ENCODE results near the gene CPS1.

Gene CPS1

GRCh38 chr2:210546424-210547208 lies 9.8 kb upstream of the CPS1 start:
- DNase-seq (ENCODE audit: low read depth), result no peak

DNA sequence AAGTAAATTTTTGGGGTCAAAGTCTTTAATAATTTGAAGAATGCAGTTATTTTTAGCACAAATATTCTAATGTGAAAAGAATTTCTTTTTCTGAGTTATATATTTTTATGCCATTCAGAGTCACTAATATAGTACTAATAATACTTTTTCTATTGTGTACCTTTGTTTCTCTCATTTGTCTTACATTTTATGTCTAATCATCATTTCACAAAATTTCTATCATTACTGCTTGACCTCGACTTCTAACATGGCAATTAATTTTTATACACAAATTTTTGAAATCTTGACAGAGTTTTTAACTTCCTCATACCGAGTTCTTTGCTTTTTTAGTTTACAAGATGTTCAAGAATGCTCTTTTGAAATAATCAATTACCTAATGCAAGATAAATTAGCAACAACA lies 8.4 kb upstream of the CPS1 start:
- DNase-seq (ENCODE audit: low read depth), result no peak

- DNase-seq (ENCODE audit: low read depth), result no peak
Measured at GRCh38 chr2:210548878-210549384, 7.5 kb upstream of the CPS1 start.

- no peak for DNase-seq (ENCODE audit: low read depth)
Measured at GRCh38 chr2:210551001-210551400, 5.4 kb upstream of the CPS1 start.

DNA sequence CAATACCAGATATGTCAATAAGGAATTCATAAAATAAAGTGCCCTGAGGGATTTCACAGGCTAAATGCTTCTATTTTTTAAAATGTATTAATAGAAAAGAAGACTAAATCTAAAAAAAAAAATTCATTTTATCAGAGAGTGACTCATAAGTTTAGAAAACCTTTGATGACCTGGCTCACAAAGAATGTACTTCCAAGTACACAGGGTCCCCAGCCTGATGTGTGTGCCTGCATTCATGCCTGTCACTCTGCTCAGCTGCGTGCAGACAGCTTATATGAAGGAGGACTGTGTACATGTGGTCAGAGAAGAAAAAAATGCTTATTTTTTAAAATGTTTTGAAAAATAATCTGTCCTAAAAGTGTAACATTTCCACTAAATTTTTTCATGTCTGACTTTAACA lies 3.0 kb upstream of the CPS1 start:
- DNase-seq (ENCODE audit: low read depth), result no peak

DNA sequence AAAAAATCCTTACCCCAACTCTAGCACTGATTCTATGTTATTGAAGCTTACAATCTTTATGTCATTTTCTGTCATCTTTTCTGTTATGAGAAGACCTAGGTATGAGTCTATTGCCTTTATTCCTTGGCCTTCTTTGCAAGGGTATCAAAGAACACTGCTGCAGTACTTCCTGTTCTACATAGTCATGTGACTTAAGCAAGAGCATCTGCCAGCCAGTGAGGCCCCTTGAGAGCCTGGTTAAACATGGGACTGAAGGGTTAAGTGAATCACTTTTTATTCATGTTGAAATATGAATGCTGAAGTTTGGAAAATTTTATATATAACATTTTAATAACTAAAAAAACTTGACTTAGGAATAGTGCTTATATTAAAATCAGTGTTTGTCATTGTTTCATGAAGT lies 844 bp upstream of the CPS1 start:
- no peak for DNase-seq (ENCODE audit: low read depth)

GRCh38 chr2:210557721-210558120 lies 1.3 kb downstream of the CPS1 start:
- DNase-seq (ENCODE audit: low read depth), result no peak

- DNase-seq (ENCODE audit: low read depth), result no peak
Measured at GRCh38 chr2:210558708-210559107, 2.3 kb downstream of the CPS1 start.

GRCh38 chr2:210559182-210559581 lies 2.8 kb downstream of the CPS1 start:
- no peak for DNase-seq (ENCODE audit: low read depth)

DNA sequence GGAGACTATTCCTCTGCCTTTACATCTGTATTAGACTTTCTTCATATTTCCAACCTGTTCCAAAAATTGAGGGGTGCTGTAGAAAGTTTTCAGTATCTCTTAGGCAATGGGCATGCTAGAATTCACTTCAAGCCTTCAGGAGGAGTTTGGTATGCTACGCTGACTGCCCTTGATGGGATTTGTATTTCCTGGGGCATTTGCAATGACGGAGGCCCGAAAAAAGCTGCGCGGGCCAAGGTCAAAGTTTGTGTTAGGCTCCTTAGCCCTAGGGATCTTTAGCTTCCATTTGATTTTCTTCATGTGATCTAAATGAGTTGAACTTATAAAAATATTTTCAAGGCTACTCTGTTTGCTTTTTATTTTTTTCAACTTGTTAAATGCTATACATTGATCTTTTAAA lies 5.1 kb downstream of the CPS1 start:
- no peak for DNase-seq (ENCODE audit: low read depth)

DNA sequence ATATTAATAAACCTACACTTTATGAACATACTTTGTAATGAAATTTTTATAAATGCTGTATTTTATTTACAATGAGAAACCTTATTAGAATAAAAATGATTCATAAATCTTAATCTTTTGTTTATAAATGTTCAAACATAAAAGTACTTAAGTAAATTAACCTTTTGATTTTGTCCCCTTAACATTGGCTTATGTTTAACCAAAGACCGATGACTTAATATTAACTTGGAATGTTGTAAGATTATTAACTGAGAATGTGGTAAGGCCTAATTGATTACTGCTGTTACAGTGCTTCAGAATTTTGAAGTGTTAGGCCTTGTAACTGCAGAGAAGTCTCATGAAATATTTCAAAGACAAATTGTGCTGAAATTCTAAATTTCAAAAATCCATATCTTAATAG lies 5.7 kb downstream of the CPS1 start:
- no peak for DNase-seq (ENCODE audit: low read depth)

DNA sequence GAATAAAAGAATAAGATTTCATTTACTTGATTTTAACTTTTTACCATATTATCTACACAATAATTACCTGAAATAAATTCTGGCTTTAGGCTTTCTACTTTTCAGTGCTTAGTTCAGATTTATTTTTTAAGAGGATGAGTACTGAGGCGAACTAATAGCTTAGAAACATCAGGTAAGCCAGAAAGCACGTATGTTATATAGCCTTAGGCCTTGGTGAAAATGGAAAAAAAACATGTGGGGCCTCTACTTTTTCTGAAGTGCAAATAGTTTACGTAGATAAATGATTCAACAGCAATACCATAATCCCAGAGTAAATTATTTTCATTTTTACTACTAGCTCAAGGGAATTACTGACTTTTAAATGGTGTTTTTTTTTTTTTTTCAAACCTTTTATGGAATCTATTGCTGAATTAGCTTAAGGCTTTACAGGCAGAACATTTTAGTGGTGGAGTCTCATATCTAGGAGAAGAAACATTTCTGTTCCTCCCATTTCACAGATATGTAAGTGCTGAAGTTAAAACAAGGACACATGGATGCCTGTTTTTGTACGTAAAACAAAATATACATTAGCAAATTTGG lies 6.2 kb downstream of the CPS1 start:
- DNase-seq (ENCODE audit: low read depth), result no peak

GRCh38 chr2:210567279-210567678 lies 10.9 kb downstream of the CPS1 start:
- DNase-seq (ENCODE audit: low read depth), result no peak

- no peak for DNase-seq (ENCODE audit: low read depth)
Measured at GRCh38 chr2:210568108-210568507, 11.7 kb downstream of the CPS1 start.

- no peak for DNase-seq (ENCODE audit: low read depth)
Measured at GRCh38 chr2:210577263-210578071, 21.1 kb downstream of the CPS1 start.

DNA sequence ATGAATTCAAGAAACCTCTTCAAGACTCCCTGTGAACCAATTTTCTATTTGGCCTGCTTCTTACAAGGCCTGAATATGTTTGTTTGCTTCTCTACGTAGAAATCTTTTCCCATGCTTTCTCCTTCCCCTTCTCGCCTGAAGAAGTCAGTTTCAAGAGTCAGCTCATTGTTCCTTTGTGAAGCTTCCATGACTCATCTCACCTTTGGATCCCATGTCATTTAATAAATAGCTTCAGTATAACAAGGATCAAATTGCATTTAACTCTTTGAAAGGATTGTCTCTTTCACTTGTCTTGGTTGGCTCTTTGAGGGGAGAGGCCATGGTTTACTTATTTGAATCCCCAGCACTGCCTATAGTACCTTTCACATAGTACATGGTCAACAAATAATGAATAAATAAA lies 28.4 kb downstream of the CPS1 start:
- no peak for DNase-seq (ENCODE audit: low read depth)

GRCh38 chr2:210586381-210586780 lies 30.0 kb downstream of the CPS1 start:
- no peak for DNase-seq (ENCODE audit: low read depth)

- no peak for DNase-seq (ENCODE audit: low read depth)
Measured at GRCh38 chr2:210591663-210592062, 35.3 kb downstream of the CPS1 start.

DNA sequence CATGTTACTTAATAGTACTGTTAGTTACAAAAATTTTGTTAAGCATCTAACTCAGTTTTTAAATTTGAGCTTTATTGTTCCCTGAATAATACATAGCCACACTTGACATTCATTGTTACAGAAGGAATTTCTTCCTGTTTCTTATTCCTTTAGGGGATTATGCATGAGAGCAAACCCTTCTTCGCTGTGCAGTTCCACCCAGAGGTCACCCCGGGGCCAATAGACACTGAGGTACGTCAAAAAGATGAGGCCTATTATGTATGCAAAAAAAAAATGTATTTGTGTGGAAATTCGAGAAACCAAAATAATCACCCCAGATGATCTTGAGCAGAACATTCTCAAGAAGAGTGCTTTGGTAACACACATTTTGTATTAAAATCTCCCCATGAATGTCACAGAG lies 36.3 kb downstream of the CPS1 start:
- no peak for DNase-seq (ENCODE audit: low read depth)

DNA sequence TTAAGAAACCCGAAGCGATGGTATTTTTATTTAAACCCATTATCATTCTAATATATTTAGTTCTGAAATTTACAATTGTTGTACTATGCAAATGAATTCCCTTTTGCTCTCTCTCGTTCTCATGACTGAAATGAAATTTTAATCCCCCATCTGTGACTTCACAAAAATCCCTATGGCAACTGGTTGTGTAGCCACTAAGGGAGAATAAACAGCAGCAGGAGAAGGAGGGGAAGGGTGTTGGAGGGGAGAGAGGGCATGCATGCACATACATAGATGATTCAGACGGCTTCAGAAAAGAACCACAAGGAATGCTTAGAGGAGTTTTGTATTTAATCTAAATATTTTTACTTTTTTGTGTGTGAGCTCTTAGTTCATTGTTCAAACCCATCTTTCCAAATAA lies 36.8 kb downstream of the CPS1 start:
- DNase-seq (ENCODE audit: low read depth), result no peak

GRCh38 chr2:210598219-210598618 lies 41.8 kb downstream of the CPS1 start:
- DNase-seq (ENCODE audit: low read depth), result no peak

DNA sequence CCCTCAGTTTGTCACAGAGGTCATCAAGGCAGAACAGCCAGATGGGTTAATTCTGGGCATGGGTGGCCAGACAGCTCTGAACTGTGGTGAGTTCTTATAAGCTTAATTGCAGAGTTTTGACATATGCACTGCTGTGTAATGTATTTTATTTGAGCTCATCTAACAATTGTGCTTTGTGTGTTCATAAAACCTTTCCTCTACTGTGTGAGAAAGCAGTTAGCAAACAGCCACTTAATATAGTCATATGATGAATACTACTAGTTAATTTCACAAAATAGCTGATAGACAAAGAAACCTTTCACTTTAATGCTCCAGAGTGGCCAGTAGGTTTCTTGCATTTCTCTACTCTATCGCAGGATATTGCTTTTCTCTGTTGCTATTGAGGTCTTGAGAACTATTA lies 43.1 kb downstream of the CPS1 start:
- no peak for DNase-seq (ENCODE audit: low read depth)

GRCh38 chr2:210604666-210605065 lies 48.3 kb downstream of the CPS1 start:
- DNase-seq (ENCODE audit: low read depth), result no peak

Measured in activated T-cell treated with anti-CD3 and anti-CD28 coated beads for 48 hours (primary cell).